HL-60/S4 treated with phorbol 12-myristate 13-acetate at 8.2 ng/mL for 4 days and 3 days (cell line): ENCODE measurements around the gene ZAR1L.

Experiments
- in situ Hi-C: fragments of 300-500 bp; cut with MboI; formaldehyde crosslinking; loops from 2 replicates; pipeline ENCODE4 v1.15.0; 2022; ENCODE audit warnings: low sequenced_read_pairs

The ZAR1L gene

DNA sequence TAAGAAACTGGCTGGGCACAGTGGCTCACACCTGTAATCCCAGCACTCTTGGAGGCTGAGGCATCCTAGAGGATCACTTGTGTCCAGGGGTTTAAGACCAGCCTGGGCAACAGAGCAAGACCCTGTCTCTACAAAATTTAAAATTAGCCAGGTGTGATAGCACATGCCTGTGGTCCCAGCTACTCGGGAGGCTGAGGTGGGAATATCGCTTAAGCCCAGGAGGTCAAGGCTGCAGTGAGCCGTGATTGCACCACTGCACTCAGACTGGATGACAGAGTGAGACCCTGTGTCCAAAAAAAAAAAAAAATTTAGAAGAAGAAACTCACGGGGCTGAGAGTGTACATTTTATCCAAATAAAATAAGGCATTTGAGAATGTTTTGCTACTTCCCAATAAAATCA, 58.9 kb downstream of the ZAR1L start:
- in situ Hi-C loops, result no loop called here

GRCh38 chr13:32255724-32256109, 59.4 kb downstream of the ZAR1L start:
- in situ Hi-C loops, result no loop called here

DNA sequence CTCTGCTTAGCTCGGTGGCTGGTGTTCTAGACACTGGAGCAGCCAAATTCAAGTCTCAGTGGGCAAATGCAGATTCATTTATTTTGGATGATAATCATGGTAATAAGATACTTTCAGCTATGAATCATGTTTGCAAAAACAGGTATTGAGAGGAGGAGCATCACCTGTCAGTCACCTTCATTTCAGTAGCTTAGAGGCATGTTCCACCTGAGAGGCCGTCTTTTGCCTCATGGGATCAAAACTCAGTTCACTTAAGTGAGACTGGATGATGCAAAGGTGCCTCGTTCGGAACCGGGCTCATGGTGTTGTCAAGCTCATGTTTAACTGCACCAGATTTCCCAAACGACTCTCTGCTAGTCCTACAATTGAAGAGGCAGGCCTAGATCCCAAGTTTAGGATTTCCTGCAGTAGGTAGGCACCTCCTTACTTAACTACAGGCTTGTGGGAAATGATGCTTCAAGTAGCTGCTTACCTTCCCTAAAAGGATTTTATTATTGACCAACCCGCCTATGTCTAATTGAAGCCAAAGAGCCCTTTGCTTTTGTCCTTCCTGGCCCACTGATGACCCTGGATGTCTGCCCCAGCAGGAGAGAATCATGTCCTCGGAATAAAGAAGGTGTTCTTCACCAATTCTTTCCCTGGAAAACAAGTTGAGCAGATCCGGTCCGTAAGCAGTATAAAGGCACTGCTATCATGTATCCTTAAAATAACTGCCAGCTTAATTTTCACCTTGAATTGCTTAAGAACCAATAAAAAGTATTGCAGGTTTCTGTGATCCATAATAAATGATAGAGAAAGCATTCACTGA, 60.0 kb downstream of the ZAR1L start:
- in situ Hi-C loops, result no loop called here

DNA sequence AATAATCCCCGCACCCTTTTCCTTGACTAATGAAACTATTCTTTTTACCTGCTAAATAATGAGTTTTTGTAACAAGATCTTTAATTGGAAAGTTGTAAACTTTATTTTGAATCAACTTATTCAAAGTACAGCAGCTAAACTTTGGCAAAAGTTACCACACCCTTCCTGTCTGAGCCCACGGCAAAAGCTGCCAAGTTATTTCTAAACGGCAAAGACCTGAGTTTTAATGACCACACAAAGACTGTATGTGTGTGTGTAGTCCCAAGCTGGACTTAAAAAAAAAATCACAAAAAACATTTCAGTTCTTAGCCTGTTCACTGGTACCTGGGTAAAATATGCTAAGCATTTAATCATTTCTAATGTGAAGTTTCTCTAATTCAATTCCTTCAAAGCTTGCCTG, 60.7 kb downstream of the ZAR1L start:
- in situ Hi-C loops, result no loop called here

DNA sequence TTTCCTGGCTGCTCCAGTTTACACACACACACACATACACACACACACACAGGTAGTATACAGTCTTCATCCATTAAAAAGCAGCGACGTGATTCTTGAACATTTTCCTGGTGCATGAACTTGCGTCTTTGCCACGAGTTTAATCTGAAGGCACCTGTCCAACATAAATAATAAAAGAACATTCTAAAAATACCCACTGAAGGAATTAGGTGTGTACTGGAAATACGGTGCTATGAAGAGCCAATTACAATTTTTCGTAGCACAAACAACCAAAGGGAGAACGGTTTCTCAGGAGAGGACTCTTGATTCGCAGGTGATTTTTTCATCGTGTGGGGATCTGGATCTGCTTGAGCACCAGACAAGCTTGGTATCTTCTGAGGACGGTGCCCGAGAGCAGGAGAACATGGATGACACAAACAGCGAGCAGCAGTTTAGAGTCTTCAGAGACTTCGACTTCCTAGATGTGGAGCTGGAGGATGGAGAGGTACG, 61.2 kb downstream of the ZAR1L start:
- in situ Hi-C loops, result no loop called here
